NB4 (cell line): ENCODE data around the gene KRTAP1-4.

ENCODE experiments used
- CTCF ChIP-seq: IDR thresholded peaks from one replicate; pipeline ENCODE4 v1.5.1; 2012; ENCODE audit warnings: low read depth, low read length
- MAX ChIP-seq: IDR thresholded peaks from 2 replicates; pipeline ENCODE4 v1.6.1; 2011; ENCODE audit warnings: low read depth, low read length
- POLR2A ChIP-seq: IDR thresholded peaks from 2 replicates; pipeline ENCODE4 v1.6.1; 2011; ENCODE audit warnings: mild to moderate bottlenecking; ENCODE audit not compliant: insufficient read length; ENCODE audit errors: extremely low read depth

GRCh38 chr17:41063449-41063848 lies 33.5 kb upstream of the KRTAP1-4 start:
- TF ChIP-seq CTCF (no peak), MAX (no peak), POLR2A (no peak)
